IPS-NIHi7 (cell line): ENCODE data around the gene SETBP1.
A peak's percentile ranks its signal among the peaks of the same experiment; 100 is the strongest.

Source experiments
- DNase-seq: peaks from one replicate; pipeline ENCODE4 v3.0.0; 2012; ENCODE audit warnings: mixed read lengths; ENCODE audit errors: extremely low spot score

SETBP1 gene

DNA sequence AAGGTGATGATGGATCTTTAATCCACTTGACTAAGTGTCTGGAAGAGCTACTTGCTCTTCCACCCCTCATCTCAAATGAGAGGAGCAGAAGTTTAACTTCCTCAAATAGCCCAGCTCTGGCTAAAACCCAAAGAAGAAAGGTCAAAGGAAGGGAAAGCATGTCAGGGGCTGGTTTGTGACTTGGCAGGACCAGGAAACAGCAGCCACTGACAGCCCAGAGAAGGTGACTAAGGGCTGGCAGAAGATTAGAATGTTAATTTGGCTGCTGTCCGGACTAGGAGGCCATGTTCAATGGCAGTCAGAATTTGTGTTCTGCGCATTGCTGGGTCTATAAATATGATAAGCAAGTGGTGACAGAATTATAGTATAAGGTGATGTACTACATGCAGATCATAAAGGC is 386.2 kb downstream of the SETBP1 start:
- DNase-seq = no peak

GRCh38 chr18:45068400-45069094 is 387.9 kb downstream of the SETBP1 start:
- no peak for DNase-seq

DNA sequence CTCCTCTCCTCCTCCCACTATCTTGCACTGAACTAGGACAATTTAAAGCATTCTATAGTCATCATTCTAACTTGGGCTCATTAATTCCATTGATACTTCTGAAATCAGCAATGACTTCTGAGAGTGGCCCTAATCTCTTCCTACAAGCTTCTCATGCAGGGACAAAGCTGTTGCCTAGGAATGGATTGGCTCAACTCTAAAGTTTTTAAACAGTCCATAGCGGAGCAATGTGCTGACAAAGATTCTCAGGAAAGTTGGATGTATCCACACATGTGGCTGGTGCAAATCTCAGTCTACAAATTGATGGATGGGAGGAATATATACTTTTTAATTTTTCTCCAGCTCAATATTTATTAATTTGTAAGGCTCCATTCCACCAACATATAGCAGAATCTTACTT is 388.9 kb downstream of the SETBP1 start:
- no peak for DNase-seq

GRCh38 chr18:45071956-45072355 is 391.3 kb downstream of the SETBP1 start:
- DNase-seq = no peak

GRCh38 chr18:45073556-45073955 is 392.9 kb downstream of the SETBP1 start:
- no peak for DNase-seq

GRCh38 chr18:45081566-45082181 is 401.0 kb downstream of the SETBP1 start:
- no peak for DNase-seq

DNA sequence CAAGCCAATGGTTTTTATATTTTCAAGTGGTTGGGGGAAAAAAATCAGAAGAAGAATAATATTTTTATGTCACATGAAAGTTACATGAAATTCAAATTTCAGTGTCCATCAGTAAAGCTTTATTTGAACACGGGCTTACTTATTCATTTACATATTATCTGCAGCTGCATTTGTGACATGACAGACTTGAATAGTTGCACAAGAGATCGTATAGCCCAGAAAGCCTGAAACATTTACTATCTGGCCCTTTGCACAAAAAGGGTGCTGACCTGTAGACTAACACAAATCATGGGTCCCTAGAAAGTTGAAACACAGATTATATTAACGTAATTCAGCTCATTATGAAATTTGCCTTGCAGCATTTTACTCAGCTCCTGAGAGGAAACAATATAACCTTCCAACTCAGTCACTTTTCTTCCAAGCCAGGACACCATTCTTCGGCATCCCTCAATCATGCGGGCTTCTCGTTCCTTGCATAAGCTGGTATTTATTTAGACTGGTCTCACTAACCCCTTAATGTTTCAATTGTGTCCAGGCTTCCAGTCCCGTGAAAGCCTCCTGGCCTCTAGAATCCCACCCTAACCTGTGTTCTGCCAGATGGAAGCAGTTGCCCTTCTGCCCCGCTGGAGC is 402.7 kb downstream of the SETBP1 start:
- DNase-seq = no peak

DNA sequence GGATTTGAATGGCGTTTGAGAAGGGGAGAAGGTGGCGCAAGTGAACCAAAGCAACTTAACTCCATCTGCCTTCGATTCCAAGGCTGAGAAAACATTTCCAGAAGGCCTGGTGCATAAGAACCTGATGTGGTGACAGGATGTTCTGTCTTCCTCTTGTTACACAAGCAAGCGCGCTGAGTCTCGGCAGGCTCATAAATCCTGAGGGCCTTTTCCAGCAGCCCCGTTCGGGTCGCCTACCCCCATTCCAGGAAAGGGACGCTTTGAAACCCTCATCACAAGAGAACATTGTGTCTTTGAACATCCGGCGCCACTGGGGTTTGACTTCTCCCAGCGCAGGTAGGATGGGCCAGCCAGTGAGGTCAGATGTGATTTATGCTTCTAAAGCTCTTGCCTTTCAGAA is 403.5 kb downstream of the SETBP1 start:
- DNase-seq = no peak

DNA sequence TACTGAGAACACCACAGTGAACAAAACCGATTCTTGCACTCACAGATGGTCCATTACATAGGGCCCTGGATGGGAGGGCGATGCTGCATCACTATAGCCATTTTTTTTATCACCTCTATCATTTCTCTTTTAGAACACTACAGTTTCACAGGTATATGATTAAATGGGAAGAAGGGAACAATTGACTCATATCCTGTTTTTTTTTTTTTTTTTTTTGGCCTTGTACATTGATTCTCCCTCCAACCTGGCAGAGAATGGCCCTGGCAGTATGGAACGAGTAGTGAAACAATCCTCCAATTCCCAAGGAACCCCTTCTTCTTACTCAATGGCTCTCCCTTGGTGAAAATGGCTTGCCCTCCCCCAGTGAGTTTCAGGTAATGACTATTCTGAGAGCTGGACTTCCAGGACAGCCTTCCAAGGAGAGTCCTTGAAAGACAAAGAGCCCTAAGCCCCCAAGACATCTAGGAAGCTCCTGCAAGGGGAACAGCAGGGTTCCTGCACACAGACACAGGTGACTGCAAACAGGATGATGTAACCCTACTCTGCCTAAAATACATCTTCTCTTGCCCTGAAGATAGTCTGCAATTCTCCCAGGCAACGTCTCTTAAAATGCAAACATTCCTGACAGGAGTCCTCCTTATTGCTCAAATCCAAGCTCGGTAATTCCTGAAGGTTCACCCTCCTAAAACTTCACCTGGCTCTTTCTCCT is 405.4 kb downstream of the SETBP1 start:
- peak; percentile 21 for DNase-seq

DNA sequence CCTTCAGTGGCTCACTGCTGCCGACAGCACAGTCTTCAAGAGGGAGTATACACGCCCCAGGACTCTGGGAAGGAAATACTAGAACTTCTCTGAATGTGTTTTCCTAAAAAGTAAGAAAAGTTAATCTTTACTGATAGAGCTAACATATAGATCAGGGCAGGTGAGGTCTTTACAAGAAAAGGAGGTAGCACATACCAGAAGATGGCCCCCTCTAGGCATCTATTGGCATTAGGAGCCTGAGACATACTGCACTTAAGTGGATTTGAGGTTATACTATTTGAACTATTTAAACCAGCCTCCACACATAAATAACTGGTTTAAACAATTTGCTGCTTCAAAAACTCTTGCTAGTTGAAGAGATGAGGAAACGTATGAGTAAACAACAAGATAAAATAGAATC is 406.1 kb downstream of the SETBP1 start:
- no peak for DNase-seq

- no peak for DNase-seq
Observed at GRCh38 chr18:45090526-45091140, 409.9 kb downstream of the SETBP1 start.

GRCh38 chr18:45100321-45101105 is 419.8 kb downstream of the SETBP1 start:
- no peak for DNase-seq

DNA sequence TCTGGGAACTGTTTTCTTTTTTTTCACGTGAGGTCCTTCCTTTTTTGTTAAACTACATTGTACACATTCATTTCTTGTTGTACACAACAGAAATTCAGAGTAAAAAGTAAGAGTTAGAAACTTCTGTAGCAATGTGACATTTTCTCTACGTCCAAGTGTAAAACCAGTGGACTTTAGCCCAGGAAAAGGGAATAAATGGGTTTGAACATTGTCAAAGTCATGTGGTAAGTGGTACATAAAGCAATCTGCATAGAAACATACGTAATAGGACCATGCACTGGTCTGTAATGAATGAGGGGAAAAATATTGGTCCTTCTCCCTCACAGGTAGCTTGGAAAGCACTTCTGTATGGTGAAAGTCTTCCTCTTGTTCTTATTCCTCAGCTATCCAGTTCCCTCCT is 421.4 kb downstream of the SETBP1 start:
- no peak for DNase-seq

GRCh38 chr18:45102863-45103262 is 422.2 kb downstream of the SETBP1 start:
- DNase-seq = peak; percentile 17

- no peak for DNase-seq
Observed at GRCh38 chr18:45103319-45104048, 422.8 kb downstream of the SETBP1 start.

- no peak for DNase-seq
Observed at GRCh38 chr18:45104049-45104395, 423.3 kb downstream of the SETBP1 start.

DNA sequence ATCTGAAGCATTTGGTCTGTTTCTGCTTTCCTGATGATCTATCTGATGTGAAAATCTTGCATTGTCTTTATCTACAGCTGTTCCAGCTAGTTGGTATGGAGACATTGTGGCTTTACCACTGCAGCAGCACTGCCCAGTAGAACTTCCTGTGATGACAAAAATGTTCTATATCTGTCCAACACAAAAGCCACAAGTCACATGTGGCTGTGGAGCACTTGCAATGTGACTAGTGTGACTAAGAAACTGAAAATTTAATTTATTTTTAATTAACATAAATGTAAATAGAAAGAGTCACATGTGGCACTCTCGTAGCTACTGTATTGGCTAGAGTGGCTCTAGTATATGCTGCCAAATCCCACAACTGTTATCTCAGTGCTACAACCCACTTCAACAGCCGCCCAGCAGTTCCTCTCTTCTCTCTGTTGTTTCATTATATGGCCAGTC is 425.7 kb downstream of the SETBP1 start:
- DNase-seq = no peak

GRCh38 chr18:45107425-45107824 is 426.7 kb downstream of the SETBP1 start:
- DNase-seq = no peak

GRCh38 chr18:45108754-45109153 is 428.1 kb downstream of the SETBP1 start:
- no peak for DNase-seq

- no peak for DNase-seq
Observed at GRCh38 chr18:45109271-45109670, 428.6 kb downstream of the SETBP1 start.

DNA sequence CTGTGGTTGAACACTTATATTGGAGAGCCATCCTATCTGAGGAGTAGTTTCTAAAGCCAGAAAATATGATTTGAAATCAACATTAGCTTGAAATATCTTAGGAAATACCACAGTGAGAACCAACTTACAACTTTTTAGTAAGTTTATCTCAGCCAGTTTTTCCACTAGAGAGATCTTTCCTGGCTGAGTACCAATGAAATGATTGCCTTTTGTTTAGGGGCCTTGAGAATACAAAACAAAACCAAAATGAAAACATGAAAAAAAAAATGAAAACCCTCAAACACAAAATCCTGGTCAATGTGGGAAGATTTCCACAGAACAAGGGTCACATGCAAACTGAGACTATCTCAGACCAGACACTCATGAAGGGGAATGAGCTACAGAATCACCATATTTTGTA is 429.0 kb downstream of the SETBP1 start:
- DNase-seq = no peak
